ENCODE results near the gene KCTD1.

The KCTD1 gene

GRCh38 chr18:26480897-26481795 is 67.2 kb downstream of the KCTD1 start:
- DNase-seq: no peak

- no peak for DNase-seq
Measured at GRCh38 chr18:26479681-26480079, 68.7 kb downstream of the KCTD1 start.

GRCh38 chr18:26479065-26479680 is 69.2 kb downstream of the KCTD1 start:
- DNase-seq: no peak

- no peak for DNase-seq
Measured at GRCh38 chr18:26477828-26478466, 70.4 kb downstream of the KCTD1 start.

DNA sequence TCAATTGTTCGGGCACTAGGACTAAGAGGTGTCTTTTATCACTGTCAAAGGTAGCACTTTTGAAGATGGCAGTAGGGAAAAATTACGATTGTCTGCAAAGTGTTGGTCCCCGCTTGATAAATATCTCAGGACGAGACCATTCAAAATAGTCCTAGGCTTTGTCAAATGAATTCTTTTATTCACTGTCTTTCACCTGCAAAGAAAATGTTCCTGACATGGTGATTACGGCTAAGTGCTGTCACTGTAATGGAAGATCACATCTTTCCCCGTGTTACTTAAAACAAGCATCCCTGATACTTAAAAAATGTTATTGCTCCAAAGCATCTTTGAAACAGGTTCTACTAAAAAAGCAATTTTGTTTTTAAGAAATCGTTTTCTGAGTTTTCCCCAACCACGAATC is 71.7 kb downstream of the KCTD1 start:
- DNase-seq: no peak

- DNase-seq: no peak
Measured at GRCh38 chr18:26474542-26474941, 73.8 kb downstream of the KCTD1 start.

DNA sequence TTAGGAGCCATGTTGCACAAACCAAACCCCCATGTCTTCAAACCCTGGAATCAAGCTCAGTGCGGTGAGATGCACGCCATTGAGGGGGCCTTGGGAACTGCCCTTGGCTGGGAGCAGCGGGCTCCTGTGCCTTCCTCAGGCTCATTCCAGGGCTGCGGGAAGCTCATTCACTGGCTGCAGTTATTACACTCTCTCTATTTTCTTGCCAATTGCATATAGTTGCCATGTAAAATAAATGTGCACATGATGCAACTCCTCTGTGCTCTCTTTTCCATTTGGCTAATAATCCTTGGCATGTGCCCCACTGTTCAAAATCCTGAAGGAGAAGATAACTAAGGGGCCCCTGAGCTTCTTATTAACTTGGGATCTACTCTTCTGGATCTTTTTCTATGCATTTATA is 74.7 kb downstream of the KCTD1 start:
- DNase-seq: no peak

DNA sequence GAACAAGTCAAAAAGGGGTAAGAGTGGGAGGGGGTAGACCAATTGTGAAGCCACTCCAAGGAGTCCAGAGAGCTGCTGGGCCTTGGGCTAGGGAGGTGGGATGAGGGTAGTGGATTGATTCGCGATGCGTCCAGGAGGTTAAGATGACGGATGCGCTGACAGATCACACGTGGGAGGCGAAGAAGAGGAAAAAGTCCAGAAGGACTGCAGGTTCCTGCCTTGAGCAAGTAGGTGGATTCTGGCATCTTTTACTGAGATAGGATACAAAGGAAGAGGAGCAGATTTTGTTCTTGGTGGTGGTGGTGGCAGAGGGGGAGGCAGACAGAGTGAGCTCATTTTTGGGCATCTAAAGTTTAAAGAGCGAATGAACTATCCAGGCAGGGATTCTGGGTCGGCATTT is 76.5 kb downstream of the KCTD1 start:
- no peak for DNase-seq

DNA sequence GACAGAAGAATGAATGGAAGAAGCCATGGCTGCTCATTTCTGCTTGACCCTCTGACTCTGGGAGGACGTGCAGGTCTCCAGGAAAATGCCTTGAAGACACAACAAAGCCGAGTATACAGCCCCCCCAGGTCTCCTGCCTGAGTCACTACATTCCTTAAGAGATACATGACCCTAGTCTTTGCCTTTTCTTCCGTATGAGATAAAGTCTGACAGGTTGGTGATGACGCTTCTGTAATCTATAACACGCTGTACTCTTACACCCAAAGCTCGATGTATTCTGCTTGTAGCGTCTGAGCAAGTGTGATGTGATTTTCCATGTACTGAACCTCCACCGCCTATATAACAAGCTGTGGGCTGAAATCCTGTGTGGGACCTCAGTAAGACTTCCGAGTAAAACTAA is 77.3 kb downstream of the KCTD1 start:
- DNase-seq: no peak

DNA sequence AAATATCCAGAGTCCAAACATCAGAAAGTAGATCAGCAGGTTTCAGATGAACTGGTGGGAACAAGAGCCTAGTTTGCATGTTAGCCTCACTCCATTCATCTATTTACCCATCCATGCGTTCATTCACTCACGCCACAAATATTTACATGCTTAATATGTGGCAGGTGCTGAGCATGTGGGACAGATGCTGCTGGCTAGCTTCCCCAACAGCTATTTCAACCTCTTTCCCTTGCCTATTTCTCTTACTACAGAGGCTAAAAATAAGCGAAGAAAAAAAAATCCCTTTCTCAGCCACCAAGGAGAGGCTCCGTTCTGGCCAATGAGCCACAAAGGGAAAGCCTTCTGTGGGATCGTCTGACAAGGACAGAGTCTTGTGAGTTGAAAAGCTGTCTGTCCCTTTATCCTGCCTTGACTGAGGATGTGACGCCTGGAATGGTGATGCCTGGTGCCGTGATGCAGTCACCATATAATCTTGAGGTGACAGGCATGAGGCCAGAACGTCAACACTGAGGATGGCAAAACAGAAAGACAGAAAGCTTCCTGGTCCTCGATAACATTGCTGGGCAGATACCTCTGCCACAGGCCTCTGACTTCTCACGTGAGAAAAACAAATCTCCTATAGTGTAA is 78.2 kb downstream of the KCTD1 start:
- no peak for DNase-seq

GRCh38 chr18:26468931-26469340 is 79.4 kb downstream of the KCTD1 start:
- DNase-seq: no peak

GRCh38 chr18:26466026-26466425 is 82.3 kb downstream of the KCTD1 start:
- no peak for DNase-seq

- no peak for DNase-seq
Measured at GRCh38 chr18:26465431-26465830, 82.9 kb downstream of the KCTD1 start.

DNA sequence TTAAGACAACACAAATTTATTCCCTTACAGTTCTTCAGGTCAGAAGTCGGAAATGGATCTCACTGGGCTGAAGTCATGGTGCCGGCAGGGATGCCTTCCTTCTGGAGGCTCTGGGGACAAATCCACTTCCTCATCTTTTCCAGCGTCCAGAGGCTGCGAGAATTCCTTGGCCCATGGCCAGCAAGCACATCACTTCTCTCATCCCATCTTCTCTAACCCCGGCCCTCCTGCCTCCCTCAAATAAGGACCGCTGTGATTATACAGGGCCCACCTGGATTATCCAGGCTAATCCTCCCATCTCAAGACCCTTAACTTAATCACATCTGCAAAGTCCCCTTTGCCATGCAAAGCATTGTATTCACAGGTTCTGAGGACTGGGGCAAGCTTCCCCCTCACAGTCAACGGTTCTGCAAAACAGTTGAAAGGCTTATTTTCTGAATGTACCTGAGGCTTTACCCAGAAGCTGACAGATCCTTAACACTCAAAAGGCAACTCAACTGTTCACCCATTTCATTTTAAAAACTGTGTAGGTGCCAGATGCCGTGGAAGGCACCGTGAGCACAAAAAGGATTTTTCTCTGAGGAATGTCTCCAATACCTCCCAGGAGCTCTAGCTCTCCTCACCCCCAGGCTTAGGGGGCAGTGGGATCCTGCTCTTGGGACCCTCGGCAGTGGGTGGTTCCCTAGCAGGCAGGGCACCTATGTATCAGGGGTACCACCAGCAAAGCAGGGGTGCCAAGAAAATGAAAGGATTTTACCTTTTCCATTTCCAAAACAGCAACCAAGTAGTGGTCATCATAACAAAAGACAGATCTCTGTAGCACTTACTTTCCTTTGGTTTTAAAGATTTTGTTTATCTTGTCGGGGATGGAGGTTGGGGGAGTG is 84.0 kb downstream of the KCTD1 start:
- no peak for DNase-seq

GRCh38 chr18:26462355-26462754 is 86.0 kb downstream of the KCTD1 start:
- DNase-seq: no peak

DNA sequence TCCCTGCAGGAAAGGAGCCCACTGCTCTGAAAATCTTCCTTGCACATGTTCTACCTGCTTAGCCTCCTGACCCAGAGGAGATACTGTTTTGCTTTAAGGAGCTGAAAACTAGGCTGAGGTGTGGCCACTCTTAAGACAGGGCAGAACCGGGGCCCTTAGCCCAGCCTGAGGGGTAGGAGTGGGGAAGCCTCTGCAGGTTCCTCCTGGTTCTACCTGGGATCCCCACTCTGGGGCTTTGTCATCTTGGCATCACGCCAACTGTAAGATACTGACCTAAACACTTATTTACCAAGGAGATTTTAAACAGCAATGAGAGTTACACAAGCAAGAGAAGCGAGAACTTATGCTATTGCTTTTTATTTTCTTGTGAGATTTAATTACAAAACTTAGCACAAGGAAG is 86.9 kb downstream of the KCTD1 start:
- no peak for DNase-seq

DNA sequence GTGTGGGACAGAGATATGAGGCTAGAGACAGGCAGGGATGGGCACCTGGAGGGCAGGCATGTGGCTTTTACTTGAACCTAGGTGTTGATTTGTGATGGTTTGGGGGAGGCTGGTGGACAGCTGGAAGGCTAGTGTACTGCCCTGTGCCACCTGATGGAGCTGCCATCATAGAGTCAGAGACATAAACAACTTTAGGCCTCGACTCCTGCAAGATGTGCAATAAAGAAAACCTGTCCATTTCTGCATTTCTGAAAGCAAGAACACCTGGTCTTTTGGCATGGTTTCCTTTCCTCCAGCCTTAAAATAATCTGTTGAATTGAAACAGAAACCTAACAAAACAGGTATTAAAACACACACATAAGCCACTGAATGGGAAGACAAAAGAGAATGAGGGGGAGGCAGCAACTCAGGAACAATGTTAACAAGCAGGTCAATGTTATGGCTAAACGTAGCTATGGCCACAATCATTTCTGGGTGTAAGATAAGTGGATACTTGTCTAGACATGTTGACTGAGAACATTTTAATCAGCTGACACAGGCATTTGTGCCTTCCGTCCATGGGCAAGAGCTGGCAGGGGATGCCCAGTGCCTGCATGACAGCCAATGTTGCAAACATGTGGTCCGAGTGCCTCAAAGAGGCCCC is 87.8 kb downstream of the KCTD1 start:
- DNase-seq: no peak

DNA sequence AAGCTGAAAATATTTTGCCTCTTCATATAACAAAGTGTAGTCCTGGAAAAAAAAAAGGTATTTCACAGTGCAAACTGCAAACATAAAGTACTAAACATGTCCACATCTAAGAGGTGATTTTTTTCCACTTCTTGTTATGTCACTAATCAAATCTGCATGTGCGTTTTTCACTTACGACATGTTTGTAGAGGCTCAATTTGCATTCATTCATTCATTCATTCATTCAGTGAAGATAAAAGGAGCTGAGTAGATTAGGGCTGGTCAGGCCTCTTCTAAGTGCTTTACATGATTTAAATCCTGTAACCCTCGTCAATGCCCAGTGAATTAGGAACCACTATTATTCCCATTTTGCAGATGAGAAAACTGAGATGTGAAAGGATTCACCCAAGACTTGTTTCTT is 88.5 kb downstream of the KCTD1 start:
- no peak for DNase-seq

- no peak for DNase-seq
Measured at GRCh38 chr18:26459340-26459739, 89.0 kb downstream of the KCTD1 start.

DNA sequence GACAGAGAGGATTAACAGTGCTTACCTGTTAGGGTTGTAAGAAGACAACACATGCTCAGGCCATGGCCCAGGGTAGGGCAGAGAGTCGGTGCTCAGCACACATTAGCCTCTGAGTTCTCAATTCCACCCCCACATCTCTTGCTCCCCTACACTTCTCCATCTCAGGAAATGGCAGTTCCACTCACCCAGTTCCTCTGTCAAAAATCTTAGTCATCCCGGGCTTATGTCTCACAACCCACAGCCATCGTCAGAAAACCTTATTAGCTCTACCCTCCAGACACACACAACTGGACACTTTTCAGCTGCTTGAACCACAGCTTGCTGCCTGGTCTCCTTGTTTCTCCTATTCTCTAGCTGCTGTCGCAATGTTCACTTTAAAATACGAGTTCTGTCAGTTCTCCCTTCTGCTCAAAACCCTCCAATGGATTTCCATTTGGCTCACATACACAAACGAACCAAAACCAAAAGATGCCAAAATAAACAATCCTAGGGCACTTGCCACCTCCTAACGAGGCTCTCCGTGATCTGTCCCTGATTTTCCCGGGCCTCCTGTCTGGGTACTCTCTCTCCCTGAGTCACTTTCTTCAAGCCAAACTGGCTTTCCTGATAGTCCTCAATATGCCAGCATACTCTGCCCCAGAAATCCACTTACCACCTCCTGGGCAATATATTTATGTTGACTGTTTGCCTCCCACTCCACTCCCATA is 89.7 kb downstream of the KCTD1 start:
- DNase-seq: peak; percentile 65 to 76
